Transverse colon (tissue), 4 donors: ENCODE results near the gene SPEF2.

Source experiments
- POLR2A ChIP-seq: fragments of 450-650 bp; IDR thresholded peaks from one replicate; pipeline ENCODE4 v1.6.1; 2016; ENCODE audit warnings: antibody characterized with exemption, mild to moderate bottlenecking, moderate library complexity
- POLR2AphosphoS5 ChIP-seq, 3 donors: sonication (generic); formaldehyde crosslinking; IDR thresholded peaks; one replicate each; pipeline ENCODE4 v1.6.1; 2016; ENCODE audit warnings: antibody characterized with exemption in 3 of 3
- TF ChIP-seq, protein P1 (sequence below), 5 experiments: fragments of 200-600 bp in 3 of 5; fragments of 450-650 bp in 2 of 5; sonication (generic) in 3 of 5; IDR thresholded peaks; 1 replicate in 2 of 5; 2 replicates in 3 of 5; pipeline ENCODE4 v1.5.1; 2016 to 2017; ENCODE audit warnings: antibody characterized with exemption in 5 of 5, inconsistent platforms in 3 of 5, mild to moderate bottlenecking in 2 of 5, moderate library complexity in 1 of 5

- TF ChIP-seq, protein P1, sequence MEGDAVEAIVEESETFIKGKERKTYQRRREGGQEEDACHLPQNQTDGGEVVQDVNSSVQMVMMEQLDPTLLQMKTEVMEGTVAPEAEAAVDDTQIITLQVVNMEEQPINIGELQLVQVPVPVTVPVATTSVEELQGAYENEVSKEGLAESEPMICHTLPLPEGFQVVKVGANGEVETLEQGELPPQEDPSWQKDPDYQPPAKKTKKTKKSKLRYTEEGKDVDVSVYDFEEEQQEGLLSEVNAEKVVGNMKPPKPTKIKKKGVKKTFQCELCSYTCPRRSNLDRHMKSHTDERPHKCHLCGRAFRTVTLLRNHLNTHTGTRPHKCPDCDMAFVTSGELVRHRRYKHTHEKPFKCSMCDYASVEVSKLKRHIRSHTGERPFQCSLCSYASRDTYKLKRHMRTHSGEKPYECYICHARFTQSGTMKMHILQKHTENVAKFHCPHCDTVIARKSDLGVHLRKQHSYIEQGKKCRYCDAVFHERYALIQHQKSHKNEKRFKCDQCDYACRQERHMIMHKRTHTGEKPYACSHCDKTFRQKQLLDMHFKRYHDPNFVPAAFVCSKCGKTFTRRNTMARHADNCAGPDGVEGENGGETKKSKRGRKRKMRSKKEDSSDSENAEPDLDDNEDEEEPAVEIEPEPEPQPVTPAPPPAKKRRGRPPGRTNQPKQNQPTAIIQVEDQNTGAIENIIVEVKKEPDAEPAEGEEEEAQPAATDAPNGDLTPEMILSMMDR (IDR thresholded peaks at IDR 0.05): no peak
- TF ChIP-seq POLR2A: no peak
- TF ChIP-seq POLR2AphosphoS5 (IDR thresholded peaks at IDR 0.05): no peak
Observed at GRCh38 chr5:35593338-35593737, 24.3 kb upstream of the SPEF2 start.
